Measurements from ENCODE around the gene BCAS3.
"Not testable (repeated sequence)": the region's sequence is repeated elsewhere in the genome, so short reads cannot be mapped to it uniquely, and the experiment has no call there.

BCAS3 gene

DNA sequence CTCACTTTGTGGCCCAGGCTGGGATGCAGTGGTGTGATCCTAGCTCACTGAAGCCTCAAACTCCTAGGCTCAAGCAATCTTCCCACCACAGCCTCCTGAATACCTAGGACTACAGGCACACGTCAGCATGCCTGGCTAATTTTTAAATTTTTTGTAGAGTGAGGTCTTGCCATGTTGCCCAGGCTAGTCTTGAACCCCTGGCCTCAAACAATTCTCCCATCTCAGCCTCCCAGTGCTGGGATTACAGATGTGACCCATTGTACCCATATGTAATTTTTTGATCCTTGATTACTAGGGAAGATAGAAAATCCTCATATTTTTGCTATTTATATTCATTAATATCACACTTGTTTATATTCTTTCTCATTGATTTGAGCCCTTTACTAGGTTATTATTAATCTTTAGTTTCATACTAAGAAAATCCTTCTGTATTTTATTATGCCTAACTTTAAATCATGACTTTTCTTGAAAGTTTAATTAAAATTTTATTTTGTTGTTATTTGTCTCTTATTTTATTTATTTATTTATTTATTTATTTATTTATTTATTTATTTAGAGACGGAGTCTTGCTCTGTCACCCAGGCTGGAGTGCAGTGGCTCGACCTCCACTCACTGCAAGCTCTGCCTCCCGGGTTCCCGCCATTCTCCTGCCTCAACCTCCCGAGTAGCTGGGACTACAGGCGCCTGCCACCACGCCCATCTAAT, 75.4 kb downstream of the BCAS3 start:
- no peak overlapping the region for H2AK5ac ChIP-seq (ENCODE audit: low read length)
- H4K8ac ChIP-seq (ENCODE audit: low read depth, low read length), result no peak overlapping the region
- H2BK12ac ChIP-seq (ENCODE audit: low read length), result no peak overlapping the region
- no peak overlapping the region for H3K4me3 ChIP-seq (ENCODE audit: low read depth, low read length)
- H3K14ac ChIP-seq (ENCODE audit: low read length), result no peak overlapping the region
- no peaks in the 10 kb centered on the region for H3K27me3 ChIP-seq (ENCODE audit: insufficient read depth, low read length)
- DNase-seq, result no peak
- H4K91ac ChIP-seq (ENCODE audit: low read depth, low read length), result no peak overlapping the region
- no peak overlapping the region for H3K27ac ChIP-seq (ENCODE audit: low read depth, low read length)
- no peaks in the 10 kb centered on the region for H3K79me2 ChIP-seq (ENCODE audit: control insufficient read depth, insufficient read depth, low read length, poor library complexity)
- no peaks in the 10 kb centered on the region for H3K79me1 ChIP-seq (ENCODE audit: low read length)
- no peak overlapping the region for H3K4me2 ChIP-seq (ENCODE audit: low read length)
- no peak overlapping the region for H2BK5ac ChIP-seq (ENCODE audit: low read depth, low read length, poor library complexity)
- no peak overlapping the region for H4K12ac ChIP-seq (ENCODE audit: low read depth, low read length)
- no CpG with 5 or more reads among the region's 8 CpGs for WGBS (ENCODE audit: extremely low coverage, insufficient coverage, insufficient read length)
- no peak overlapping the region for H2BK120ac ChIP-seq (ENCODE audit: insufficient read depth, low read length, poor library complexity)
- H3K4me1 ChIP-seq (ENCODE audit: control insufficient read depth in 1 of 2, insufficient read depth in 2 of 2, low read length in 2 of 2), result no peaks in the 10 kb centered on the region
- no peak overlapping the region for H2AFZ ChIP-seq (ENCODE audit: insufficient read depth, low read length, poor library complexity)
- no peak overlapping the region for H3K23ac ChIP-seq (ENCODE audit: low read length)
- H3K9me3 ChIP-seq (ENCODE audit: insufficient read depth, low read depth, low read length), result no peaks in the 10 kb centered on the region
- no peak overlapping the region for H3K4ac ChIP-seq (ENCODE audit: low read depth, low read length)
- no peak overlapping the region for H3K9ac ChIP-seq (ENCODE audit: low read length)
- no peak overlapping the region for H3K18ac ChIP-seq (ENCODE audit: low read length)
- H3K36me3 ChIP-seq (ENCODE audit: control insufficient read depth in 1 of 2, insufficient read depth in 2 of 2, low read length in 2 of 2), result no peaks in the 10 kb centered on the region

DNA sequence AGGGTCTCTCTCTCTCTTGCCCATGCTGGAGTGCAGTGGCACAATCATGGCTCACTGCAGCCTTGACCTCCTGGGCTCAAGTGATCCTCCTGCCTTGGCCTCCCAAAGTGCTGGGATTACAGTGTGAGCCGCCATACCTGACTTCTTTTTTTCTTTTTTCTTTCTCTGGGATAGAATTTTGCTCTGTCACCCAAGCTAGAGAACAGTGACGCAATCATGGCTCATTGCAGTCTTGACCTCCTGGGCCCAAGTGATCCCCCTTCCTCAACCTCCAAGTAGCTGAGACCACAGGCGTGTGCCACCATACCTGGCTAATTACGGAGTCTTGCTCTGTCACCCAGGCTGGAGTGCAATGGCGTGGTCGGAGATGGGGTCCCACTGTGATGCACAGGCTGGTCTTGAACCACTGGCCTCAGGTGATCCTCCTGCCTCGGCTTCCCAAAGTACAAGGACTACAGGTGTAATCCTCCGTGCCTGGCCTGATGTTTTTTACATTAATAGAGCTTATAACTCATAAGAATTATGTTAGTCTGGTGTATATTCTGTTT, 76.5 kb downstream of the BCAS3 start:
- no peak overlapping the region for H3K14ac ChIP-seq (ENCODE audit: low read length)
- no peak overlapping the region for H4K91ac ChIP-seq (ENCODE audit: low read depth, low read length)
- H2BK5ac ChIP-seq (ENCODE audit: low read depth, low read length, poor library complexity), result no peak overlapping the region
- H3K4me2 ChIP-seq (ENCODE audit: low read length), result no peak overlapping the region
- H3K9ac ChIP-seq (ENCODE audit: low read length), result no peak overlapping the region
- H3K27me3 ChIP-seq (ENCODE audit: insufficient read depth, low read length), result no peaks in the 10 kb centered on the region
- H3K27ac ChIP-seq (ENCODE audit: low read depth, low read length), result no peak overlapping the region
- no peak overlapping the region for H4K12ac ChIP-seq (ENCODE audit: low read depth, low read length)
- no peaks in the 10 kb centered on the region for H3K79me2 ChIP-seq (ENCODE audit: control insufficient read depth, insufficient read depth, low read length, poor library complexity)
- H3K18ac ChIP-seq (ENCODE audit: low read length), result no peak overlapping the region
- no peak overlapping the region for H4K8ac ChIP-seq (ENCODE audit: low read depth, low read length)
- no peak overlapping the region for H2BK12ac ChIP-seq (ENCODE audit: low read length)
- H3K4me1 ChIP-seq (ENCODE audit: control insufficient read depth in 1 of 2, insufficient read depth in 2 of 2, low read length in 2 of 2), result no peaks in the 10 kb centered on the region
- H3K4ac ChIP-seq (ENCODE audit: low read depth, low read length), result no peak overlapping the region
- WGBS (ENCODE audit: extremely low coverage, insufficient coverage, insufficient read length), result no CpG with 5 or more reads among the region's 8 CpGs
- no peak overlapping the region for H3K4me3 ChIP-seq (ENCODE audit: low read depth, low read length)
- no peaks in the 10 kb centered on the region for H3K9me3 ChIP-seq (ENCODE audit: insufficient read depth, low read depth, low read length)
- no peaks in the 10 kb centered on the region for H3K36me3 ChIP-seq (ENCODE audit: control insufficient read depth in 1 of 2, insufficient read depth in 2 of 2, low read length in 2 of 2)
- H2BK120ac ChIP-seq (ENCODE audit: insufficient read depth, low read length, poor library complexity), result no peak overlapping the region
- H2AFZ ChIP-seq (ENCODE audit: insufficient read depth, low read length, poor library complexity), result no peak overlapping the region
- H3K79me1 ChIP-seq (ENCODE audit: low read length), result no peaks in the 10 kb centered on the region
- DNase-seq, result no peak
- H3K23ac ChIP-seq (ENCODE audit: low read length), result no peak overlapping the region
- no peak overlapping the region for H2AK5ac ChIP-seq (ENCODE audit: low read length)

DNA sequence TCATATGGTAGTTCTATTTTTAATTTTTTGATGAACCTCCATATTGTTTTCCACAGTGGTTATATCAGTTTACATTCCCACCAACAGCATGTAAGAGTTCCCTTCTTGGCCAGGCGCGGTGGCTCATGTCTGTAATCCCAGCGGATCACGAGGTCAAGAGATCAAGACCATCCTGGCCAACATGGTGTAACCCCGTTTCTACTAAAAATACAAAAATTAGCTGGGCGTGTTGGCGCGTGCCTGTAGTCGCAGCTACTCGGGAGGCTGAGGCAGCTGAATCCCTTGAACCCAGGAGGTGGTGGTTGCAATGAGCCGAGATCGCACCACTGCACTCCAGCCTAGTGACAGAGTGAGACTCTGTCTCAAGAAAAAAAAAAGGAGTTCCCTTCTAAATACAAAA, 79.1 kb downstream of the BCAS3 start:
- not testable (repeated sequence) for H4K12ac ChIP-seq (ENCODE audit: low read depth, low read length); H3K27me3 ChIP-seq (ENCODE audit: insufficient read depth, low read length); H3K4me2 ChIP-seq (ENCODE audit: low read length); H2BK12ac ChIP-seq (ENCODE audit: low read length); H3K79me2 ChIP-seq (ENCODE audit: control insufficient read depth, insufficient read depth, low read length, poor library complexity); H4K91ac ChIP-seq (ENCODE audit: low read depth, low read length); H3K4ac ChIP-seq (ENCODE audit: low read depth, low read length); H4K8ac ChIP-seq (ENCODE audit: low read depth, low read length); H2AFZ ChIP-seq (ENCODE audit: insufficient read depth, low read length, poor library complexity); H3K9ac ChIP-seq (ENCODE audit: low read length); H3K9me3 ChIP-seq (ENCODE audit: insufficient read depth, low read depth, low read length); H3K23ac ChIP-seq (ENCODE audit: low read length); H2BK5ac ChIP-seq (ENCODE audit: low read depth, low read length, poor library complexity); H3K4me3 ChIP-seq (ENCODE audit: low read depth, low read length); H3K79me1 ChIP-seq (ENCODE audit: low read length); H3K18ac ChIP-seq (ENCODE audit: low read length); H3K14ac ChIP-seq (ENCODE audit: low read length); H2BK120ac ChIP-seq (ENCODE audit: insufficient read depth, low read length, poor library complexity); H3K27ac ChIP-seq (ENCODE audit: low read depth, low read length); H2AK5ac ChIP-seq (ENCODE audit: low read length); H3K4me1 ChIP-seq (ENCODE audit: control insufficient read depth in 1 of 2, insufficient read depth in 2 of 2, low read length in 2 of 2); H3K36me3 ChIP-seq (ENCODE audit: control insufficient read depth in 1 of 2, insufficient read depth in 2 of 2, low read length in 2 of 2); DNase-seq
- WGBS (ENCODE audit: extremely low coverage, insufficient coverage, insufficient read length), result no CpG with 5 or more reads among the region's 12 CpGs

DNA sequence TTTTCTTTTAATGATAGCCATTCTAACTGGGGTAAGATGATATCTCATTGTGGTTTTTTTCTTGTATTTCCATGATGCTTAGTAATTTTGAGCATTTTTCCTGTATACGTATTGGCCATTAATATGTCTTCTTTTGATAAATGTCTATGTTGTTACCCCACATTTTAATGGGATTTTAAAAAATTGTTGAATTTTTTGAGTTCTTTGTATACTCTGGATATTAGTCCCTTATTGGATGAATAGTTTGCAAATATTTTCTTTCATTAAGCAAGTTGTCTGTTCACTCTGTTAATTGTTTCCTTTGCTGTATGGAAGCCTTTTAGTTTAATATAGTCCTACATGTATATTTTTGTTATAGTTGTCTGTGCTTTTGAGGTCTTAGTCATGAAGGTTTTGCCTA, 79.8 kb downstream of the BCAS3 start:
- Histone ChIP-seq H2AFZ (ENCODE audit: insufficient read depth, low read length, poor library complexity) (no peak overlapping the region), H3K9ac (ENCODE audit: low read length) (no peak overlapping the region), H3K4me2 (ENCODE audit: low read length) (no peak overlapping the region), H3K23ac (ENCODE audit: low read length) (no peak overlapping the region), H4K12ac (ENCODE audit: low read depth, low read length) (no peak overlapping the region), H2BK5ac (ENCODE audit: low read depth, low read length, poor library complexity) (no peak overlapping the region), H3K79me2 (ENCODE audit: control insufficient read depth, insufficient read depth, low read length, poor library complexity) (no peaks in the 10 kb centered on the region), H2BK12ac (ENCODE audit: low read length) (no peak overlapping the region), H4K8ac (ENCODE audit: low read depth, low read length) (no peak overlapping the region), H3K79me1 (ENCODE audit: low read length) (no peaks in the 10 kb centered on the region), H3K4ac (ENCODE audit: low read depth, low read length) (no peak overlapping the region), H3K36me3 (ENCODE audit: control insufficient read depth in 1 of 2, insufficient read depth in 2 of 2, low read length in 2 of 2) (no peaks in the 10 kb centered on the region), H3K27me3 (ENCODE audit: insufficient read depth, low read length) (no peaks in the 10 kb centered on the region), H2BK120ac (ENCODE audit: insufficient read depth, low read length, poor library complexity) (no peak overlapping the region), H3K9me3 (ENCODE audit: insufficient read depth, low read depth, low read length) (no peaks in the 10 kb centered on the region), H3K14ac (ENCODE audit: low read length) (no peak overlapping the region), H3K4me1 (ENCODE audit: control insufficient read depth in 1 of 2, insufficient read depth in 2 of 2, low read length in 2 of 2) (no peaks in the 10 kb centered on the region), H3K4me3 (ENCODE audit: low read depth, low read length) (no peak overlapping the region), H3K27ac (ENCODE audit: low read depth, low read length) (no peak overlapping the region), H2AK5ac (ENCODE audit: low read length) (no peak overlapping the region), H3K18ac (ENCODE audit: low read length) (no peak overlapping the region), H4K91ac (ENCODE audit: low read depth, low read length) (no peak overlapping the region)
- no peak for DNase-seq
- WGBS (ENCODE audit: extremely low coverage, insufficient coverage, insufficient read length), result no CpG with 5 or more reads among the region's 1 CpG
